Brain microvascular endothelial cell (primary cell): ENCODE data around the gene SEPTIN12.

Experiments used
- DNase-seq: peaks from one replicate; pipeline ENCODE4 v3.0.0-alpha.2; 2020
- H3K27ac ChIP-seq: fragments of 250-450 bp; sonication (Bioruptor Pico); 2 replicates; pipeline ENCODE4 v1.5.1; 2020; ENCODE audit warnings: mild to moderate bottlenecking, moderate library complexity
- H3K27me3 ChIP-seq: fragments of 250-450 bp; sonication (Bioruptor Pico); replicated peaks from 2 replicates; pipeline ENCODE4 v1.5.1; 2020; ENCODE audit warnings: mild to moderate bottlenecking
- H3K36me3 ChIP-seq: fragments of 250-450 bp; sonication (Bioruptor Pico); replicated peaks from 2 replicates; pipeline ENCODE4 v1.5.1; 2020; ENCODE audit warnings: mild to moderate bottlenecking
- H3K4me3 ChIP-seq: 2 replicates; pipeline ENCODE4 v1.5.1; 2011; ENCODE audit warnings: low read depth, mild to moderate bottlenecking, control low read depth, low read length, moderate library complexity
- in situ Hi-C: cut with HindIII; loops from 2 replicates; pipeline ENCODE4 v1.10.0; 2017; ENCODE audit warnings: low sequenced_read_pairs, low pct_ligation_motif_present
- TF ChIP-seq, protein P1 (sequence below): IDR thresholded peaks from 2 replicates; pipeline ENCODE4 v1.5.1; 2011; ENCODE audit warnings: low read depth, mild to moderate bottlenecking, moderate library complexity, low read length, control low read depth, inconsistent platforms; ENCODE audit errors: missing control alignments

Gene SEPTIN12

DNA sequence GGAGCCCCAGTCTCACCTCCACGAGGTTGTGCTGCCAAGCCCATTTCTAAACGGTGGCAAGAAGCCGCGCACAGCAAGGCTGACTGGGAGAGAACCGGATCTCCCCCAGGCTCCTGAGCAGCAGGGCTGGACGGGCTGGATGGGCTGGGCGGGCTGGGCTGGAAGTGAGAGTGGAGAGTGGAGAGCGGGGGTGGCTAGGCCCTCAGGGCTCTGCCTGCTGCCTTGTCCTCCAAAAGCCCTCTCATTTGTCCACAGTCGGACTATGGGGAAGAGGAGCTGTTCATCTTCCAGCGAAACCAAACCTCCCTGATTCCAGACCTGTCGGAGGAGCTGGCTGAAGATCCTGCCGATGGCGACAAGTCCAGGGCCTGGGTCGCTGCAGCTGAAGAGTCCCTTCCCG is 50.6 kb downstream of the SEPTIN12 start:
- Histone ChIP-seq H3K27me3 (no peaks in the 10 kb centered on the region), H3K27ac (no peak overlapping the region), H3K36me3 (no peaks in the 10 kb centered on the region), H3K4me3 (no peak overlapping the region)
- DNase-seq: no peak
- TF ChIP-seq, protein P1, sequence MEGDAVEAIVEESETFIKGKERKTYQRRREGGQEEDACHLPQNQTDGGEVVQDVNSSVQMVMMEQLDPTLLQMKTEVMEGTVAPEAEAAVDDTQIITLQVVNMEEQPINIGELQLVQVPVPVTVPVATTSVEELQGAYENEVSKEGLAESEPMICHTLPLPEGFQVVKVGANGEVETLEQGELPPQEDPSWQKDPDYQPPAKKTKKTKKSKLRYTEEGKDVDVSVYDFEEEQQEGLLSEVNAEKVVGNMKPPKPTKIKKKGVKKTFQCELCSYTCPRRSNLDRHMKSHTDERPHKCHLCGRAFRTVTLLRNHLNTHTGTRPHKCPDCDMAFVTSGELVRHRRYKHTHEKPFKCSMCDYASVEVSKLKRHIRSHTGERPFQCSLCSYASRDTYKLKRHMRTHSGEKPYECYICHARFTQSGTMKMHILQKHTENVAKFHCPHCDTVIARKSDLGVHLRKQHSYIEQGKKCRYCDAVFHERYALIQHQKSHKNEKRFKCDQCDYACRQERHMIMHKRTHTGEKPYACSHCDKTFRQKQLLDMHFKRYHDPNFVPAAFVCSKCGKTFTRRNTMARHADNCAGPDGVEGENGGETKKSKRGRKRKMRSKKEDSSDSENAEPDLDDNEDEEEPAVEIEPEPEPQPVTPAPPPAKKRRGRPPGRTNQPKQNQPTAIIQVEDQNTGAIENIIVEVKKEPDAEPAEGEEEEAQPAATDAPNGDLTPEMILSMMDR: no peak
- in situ Hi-C loops: no loop called here

DNA sequence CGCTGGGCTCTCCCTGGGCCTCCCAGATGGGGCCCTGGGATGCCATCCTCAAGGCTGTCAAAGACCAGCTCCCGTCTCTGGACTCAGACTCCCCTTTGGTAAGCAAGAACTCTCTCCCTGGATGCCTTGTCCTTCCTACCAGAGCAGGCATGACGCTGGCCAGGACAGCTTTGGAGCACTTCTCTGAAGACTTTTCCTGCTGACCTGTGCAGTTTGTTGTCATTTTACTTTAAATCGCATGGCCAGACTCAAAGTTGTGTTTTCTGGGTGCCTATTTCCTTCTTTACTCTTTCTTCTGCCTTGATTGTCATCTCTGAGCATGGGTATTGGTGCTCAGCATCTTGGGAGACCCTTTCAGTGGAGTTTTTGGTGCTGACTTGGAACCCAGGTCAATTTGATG is 51.6 kb downstream of the SEPTIN12 start:
- H3K36me3 ChIP-seq: no peaks in the 10 kb centered on the region
- TF ChIP-seq, protein P1: no peak
- H3K4me3 ChIP-seq: no peak overlapping the region
- DNase-seq: no peak
- H3K27me3 ChIP-seq: no peaks in the 10 kb centered on the region
- in situ Hi-C loops: no loop called here
- no peak overlapping the region for H3K27ac ChIP-seq

DNA sequence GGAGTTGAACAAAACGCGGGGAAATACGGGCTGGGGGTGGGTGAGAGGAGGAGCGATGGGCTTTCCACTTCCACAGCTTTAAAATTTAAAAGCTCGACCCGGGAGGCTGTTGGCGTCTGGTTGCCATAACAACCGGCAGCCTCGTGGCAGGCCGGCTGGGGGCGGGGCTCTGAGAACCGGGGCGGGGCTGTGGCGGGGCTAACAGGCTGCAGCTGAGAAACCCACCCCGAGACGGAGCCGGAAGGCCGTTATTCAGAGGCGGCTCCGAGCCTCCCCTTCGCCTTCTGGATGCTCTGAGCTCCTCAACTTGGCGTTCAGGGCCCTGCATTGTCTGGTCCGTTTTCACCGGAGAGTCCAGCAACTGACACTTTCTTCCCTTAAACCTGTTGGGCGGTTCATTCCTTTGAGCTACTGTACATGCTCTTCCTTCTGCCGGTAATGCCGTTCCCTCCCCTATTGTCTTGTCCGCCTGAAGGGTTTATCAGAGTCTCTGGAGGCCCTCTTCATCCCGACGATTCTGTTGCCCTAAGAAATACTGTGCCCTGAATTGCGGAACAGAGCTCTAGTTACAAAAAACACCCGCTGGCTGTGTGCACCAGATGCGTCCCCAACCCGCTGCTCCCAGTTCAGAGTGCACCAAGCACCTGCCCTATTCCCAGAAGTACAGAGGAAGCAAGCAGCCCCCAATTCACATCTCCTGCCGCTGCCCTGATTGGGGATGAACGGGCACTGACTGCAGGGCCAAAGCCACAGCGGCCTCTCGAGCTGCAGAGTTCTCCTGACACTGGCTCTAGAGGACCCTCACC is 53.2 kb downstream of the SEPTIN12 start:
- Histone ChIP-seq H3K27me3 (no peaks in the 10 kb centered on the region), H3K27ac (peak overlapping the region; percentile 86), H3K4me3 (peak overlapping the region; percentile 94), H3K36me3 (no peaks in the 10 kb centered on the region)
- TF ChIP-seq, protein P1: no peak
- peak; percentile 87 for DNase-seq
- in situ Hi-C loops: no loop called here

DNA sequence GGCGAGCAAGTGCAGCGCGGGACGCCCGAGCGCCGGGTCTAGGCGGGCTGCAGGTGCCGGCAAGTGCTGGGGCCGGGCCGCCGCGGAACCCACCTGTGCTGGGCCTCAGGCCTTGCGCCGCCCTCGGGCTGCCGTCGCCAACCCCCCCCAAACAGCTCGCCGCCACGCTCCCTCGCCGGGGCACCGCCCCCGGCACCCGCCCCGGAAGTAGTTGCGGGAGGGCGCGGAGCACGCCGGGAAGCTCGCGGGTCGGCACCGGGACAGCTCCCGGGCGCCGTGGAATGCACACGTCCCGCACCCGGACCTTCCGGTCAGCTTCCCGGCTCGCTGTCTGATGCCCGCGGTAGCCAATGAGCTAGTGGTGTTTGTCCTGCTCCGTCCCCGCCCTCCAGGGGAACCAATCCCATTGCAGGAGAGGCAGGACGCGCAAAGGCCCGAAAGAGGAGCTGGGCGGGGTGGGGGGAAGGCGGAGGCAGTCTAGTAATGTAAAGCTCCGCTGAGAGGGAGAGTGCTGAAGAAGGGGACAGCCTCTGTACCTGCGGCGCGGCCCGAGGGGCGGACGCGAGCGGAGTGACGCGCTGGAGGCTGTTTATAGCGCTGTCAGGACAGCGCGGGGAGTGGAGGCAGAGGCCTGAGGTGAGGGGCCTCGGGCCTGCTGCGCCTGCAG is 53.9 kb downstream of the SEPTIN12 start, which contains the start of the genes ANKS3 and DNAAF8:
Gene ANKS3 (minus strand): TSS at position 209 of the 667 bp plus-strand sequence. CDS start 4,122 bp downstream, outside the sequence.
Gene DNAAF8 (plus strand): TSS at position 475 of the 667 bp plus-strand sequence. CDS start 1,978 bp downstream, outside the sequence.
- Histone ChIP-seq H3K27ac (peak within 1 kb of the TSS; percentile 86), H3K4me3 (peak within 1 kb of the TSS; percentile 94), H3K27me3 (no peaks in the 10 kb centered on the region), H3K36me3 (no peaks in the 10 kb centered on the region)
- DNase-seq: peak; percentile 98
- in situ Hi-C loops: no loop called here
- TF ChIP-seq, protein P1: no peak

DNA sequence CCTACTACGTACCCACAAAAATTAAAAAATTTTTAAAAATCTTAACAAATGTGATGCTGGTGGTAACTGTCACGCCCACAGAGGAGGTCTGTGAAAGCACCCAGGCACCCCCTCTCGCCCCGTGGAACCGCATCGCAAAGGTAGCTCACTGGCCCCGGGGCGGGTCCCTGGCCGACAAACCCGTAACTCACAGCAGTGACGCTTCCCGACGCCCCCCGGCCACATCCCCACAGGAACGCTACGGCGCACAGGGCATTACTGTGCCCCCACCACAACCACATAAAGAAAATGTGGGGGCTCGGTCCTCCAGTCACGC is 54.4 kb downstream of the SEPTIN12 start:
- in situ Hi-C loops: no loop called here
- no peaks in the 10 kb centered on the region for H3K27me3 ChIP-seq
- peaks cover 1% of the 10 kb centered on the region for H3K36me3 ChIP-seq
- peak overlapping the region; percentile 94 for H3K4me3 ChIP-seq
- peak; percentile 1 for DNase-seq
- TF ChIP-seq, protein P1: no peak
- H3K27ac ChIP-seq: peak overlapping the region; percentile 86
